ENCODE results near the gene MSI2.
A peak's percentile ranks its signal among the peaks of the same experiment; 100 is the strongest.

MSI2 gene

DNA sequence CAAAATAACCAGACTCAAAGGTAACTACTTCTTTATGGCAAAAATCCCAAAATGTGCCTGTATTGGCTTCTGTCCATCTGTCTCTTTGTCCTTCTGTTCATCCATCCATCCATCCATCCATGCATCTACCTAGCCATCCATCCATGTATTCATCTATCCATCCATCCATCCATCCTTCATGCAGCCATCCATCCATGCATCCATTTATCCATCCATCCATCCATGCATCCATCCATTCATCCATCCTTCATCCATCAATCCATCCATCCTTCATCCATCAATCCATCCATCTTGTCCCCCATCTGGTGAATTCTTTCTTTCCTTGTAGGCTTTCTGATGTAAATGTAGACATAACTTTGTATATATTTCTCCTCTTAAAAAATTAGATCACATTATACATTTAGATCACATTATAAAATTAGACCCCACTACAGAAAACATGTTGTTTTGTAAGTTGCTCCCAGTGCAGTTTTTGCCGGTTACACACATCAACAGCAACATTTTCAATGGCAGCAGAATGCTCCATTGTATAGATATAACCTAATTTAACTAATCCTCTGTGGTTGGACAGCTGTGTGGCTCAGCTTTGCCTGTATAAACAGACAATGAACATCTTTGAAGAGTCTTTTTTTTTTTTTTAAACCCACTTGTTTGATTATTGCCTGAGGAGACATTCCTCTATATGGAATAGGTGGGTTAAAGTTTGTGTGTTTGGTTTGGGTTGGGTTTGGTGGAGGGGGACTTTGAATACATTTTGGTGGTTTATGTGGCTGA lies 72.0 kb downstream of the MSI2 start:
- Mint-ChIP-seq H3K9me3 (no peaks in the 10 kb centered on the region), H3K4me3 (no peak overlapping the region), H3K4me1 (peaks cover 46% of the 10 kb centered on the region), H3K27ac (no peak overlapping the region), H3K27me3 (no peaks in the 10 kb centered on the region)
- ATAC-seq, result no peak
- DNase-seq, result no peak

DNA sequence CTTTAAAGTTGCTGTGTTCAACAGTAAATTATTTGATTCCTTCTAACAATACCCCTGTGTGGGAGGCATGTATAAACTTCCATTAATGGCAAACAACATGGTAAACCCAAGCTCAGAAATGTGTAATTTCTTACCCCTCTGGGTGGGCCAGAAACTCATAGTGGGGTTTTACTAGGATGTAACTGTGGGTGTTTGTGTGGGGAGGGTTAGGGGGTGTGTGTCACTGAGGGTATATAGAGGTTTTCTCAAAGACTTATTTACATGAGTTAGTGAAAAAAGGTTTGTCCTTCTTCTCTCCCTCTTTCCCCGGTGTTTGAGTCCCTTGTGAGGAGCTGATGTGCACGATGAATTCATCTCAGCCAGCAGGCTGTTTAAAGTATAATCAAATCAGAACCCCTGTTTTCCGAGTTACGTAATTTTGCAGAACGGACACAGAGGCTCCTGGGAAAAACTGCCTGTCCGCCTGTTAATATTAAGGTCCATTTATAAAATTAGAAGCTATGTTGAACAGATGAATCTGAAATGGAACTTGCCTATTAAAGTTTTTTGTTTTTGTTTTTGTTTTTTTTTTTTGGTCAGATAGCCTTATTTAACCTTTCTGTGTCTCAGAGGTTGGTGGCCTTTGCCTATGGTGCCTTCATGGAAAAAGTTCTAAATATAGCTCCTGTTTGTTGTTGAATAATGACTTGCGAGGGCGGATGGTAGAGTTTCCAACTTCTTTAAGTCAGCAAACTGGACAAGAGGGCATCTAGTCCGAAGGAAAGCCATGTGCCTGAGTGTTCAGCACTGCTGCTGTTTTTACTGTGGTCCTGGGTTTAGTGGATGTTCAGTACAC lies 73.3 kb downstream of the MSI2 start:
- no peak for DNase-seq
- no peaks in the 10 kb centered on the region for H3K27me3 Mint-ChIP-seq
- H3K9me3 Mint-ChIP-seq, result no peaks in the 10 kb centered on the region
- no peak for ATAC-seq
- H3K27ac Mint-ChIP-seq, result no peak overlapping the region
- H3K4me3 Mint-ChIP-seq, result no peak overlapping the region
- H3K4me1 Mint-ChIP-seq, result peaks cover 46% of the 10 kb centered on the region

DNA sequence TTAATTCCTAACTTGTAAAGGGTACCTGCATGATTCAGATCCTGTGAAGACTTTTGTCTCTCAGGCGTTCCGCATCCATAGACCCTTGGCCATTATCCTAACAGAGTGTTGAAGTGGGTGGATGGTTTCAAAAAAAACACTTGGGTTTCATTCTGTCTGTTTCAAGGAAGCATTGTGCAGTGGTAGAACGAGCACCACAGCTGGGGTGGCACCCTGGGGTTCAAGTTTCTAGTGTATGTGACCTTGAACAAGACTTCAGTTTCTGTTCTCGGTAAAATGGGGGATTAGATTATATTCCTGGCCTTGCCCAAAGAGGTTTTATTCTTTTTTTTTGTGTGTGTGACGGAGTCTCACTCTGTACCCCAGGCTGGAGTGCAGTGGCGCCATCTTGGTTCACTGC lies 74.3 kb downstream of the MSI2 start:
- Mint-ChIP-seq H3K27me3 (no peaks in the 10 kb centered on the region), H3K9me3 (no peaks in the 10 kb centered on the region), H3K4me3 (no peak overlapping the region), H3K4me1 (peaks cover 44% of the 10 kb centered on the region), H3K27ac (no peak overlapping the region)
- no peak for DNase-seq
- no peak for ATAC-seq

DNA sequence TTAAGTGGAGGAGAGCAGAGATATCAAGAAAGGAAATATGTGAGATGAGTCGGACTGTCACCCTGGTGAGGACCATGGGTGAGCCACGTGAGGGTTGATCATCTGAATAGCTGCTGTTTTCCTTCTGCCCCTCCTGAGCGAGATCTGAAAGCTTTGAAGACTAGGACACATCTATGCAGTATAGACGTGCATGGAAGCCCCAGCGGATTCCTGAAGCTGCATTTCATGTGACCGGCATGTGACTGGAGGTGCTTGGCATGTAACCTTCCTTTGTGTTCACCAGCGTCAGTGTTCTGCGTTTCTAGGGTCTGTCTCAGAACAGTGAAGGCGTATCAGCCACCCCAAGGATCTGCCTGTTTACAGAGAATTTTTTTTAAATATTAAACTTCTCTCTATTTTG lies 75.1 kb downstream of the MSI2 start:
- ATAC-seq (no peak), DNase-seq (no peak)
- H3K9me3 Mint-ChIP-seq, result no peaks in the 10 kb centered on the region
- H3K4me3 Mint-ChIP-seq, result no peak overlapping the region
- H3K27me3 Mint-ChIP-seq, result no peaks in the 10 kb centered on the region
- H3K4me1 Mint-ChIP-seq, result peaks cover 42% of the 10 kb centered on the region
- H3K27ac Mint-ChIP-seq, result no peak overlapping the region

DNA sequence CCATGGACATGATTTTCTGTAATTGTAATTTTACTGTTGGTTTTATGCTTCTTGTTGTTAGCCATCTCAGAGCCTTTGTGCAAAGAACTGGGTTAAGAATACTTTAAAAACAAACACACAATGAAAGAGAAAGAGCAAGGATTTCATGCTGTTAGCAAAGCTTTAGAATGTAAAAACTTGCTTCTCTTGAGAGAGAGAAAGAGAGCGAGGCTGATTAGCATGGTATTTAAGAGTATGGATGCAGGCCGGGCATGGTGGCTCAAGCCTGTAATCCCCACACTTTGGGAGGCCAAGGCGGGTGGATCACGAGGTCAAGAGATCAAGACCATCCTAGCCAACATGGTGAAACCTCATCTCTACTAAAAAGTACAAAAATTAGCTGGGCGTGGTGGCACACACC lies 76.2 kb downstream of the MSI2 start:
- peaks cover 41% of the 10 kb centered on the region for H3K4me1 Mint-ChIP-seq
- no peak overlapping the region for H3K27ac Mint-ChIP-seq
- H3K9me3 Mint-ChIP-seq, result no peaks in the 10 kb centered on the region
- H3K4me3 Mint-ChIP-seq, result no peak overlapping the region
- no peaks in the 10 kb centered on the region for H3K27me3 Mint-ChIP-seq
- DNase-seq (no peak), ATAC-seq (no peak)

DNA sequence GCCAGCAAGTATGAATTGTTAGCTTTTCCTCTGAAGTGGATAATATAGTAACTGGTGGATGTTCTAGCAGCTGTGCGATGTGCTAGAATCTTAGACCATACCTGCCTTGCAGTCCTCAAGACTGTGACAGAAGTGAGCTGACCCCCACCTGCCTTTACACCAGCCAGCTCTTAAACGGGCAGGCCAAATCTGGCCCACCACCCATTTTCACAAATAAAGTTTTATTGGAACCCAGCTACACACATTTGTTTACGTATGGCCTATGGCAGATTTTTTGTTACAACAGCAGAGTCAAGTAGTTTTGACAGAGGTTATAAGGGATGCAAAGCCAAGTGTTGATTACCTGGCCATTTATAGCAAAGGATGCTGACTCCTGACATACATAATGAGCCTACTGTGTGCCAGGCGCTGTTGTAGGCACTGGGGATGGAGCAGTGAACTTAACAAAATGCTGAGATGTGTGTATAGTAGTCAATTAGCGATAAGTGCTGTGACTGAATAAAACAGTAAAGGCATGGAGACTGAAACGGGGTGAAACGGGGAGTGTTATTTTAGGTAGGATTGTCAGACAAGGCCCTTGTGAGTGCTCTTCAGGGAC lies 79.0 kb downstream of the MSI2 start:
- Mint-ChIP-seq H3K27me3 (no peaks in the 10 kb centered on the region), H3K9me3 (no peaks in the 10 kb centered on the region), H3K27ac (no peak overlapping the region), H3K4me3 (no peak overlapping the region), H3K4me1 (peaks cover 44% of the 10 kb centered on the region)
- no peak for ATAC-seq
- no peak for DNase-seq

DNA sequence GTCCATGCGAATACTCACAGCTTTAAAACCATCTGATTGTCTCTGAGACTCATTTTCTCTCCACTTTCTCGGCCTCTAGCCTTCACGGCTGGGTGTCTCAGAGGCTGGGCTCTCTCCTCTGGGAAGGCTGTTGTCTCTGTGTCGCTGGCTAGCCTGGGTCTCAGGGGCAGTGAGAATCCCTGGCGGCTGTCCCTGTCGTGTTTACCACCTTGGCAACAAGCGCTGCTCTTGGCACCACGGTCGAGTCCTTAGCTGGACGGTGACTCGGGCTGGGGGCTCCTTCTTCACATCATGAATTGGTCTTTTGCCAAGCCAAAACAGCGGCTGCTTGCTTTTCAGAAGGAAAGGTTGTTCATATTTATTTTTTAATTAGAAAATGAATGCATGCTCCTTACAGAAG lies 81.1 kb downstream of the MSI2 start:
- Mint-ChIP-seq H3K4me1 (peaks cover 57% of the 10 kb centered on the region), H3K9me3 (no peaks in the 10 kb centered on the region), H3K4me3 (no peak overlapping the region), H3K27me3 (no peaks in the 10 kb centered on the region), H3K27ac (no peak overlapping the region)
- ATAC-seq (no peak), DNase-seq (no peak)

DNA sequence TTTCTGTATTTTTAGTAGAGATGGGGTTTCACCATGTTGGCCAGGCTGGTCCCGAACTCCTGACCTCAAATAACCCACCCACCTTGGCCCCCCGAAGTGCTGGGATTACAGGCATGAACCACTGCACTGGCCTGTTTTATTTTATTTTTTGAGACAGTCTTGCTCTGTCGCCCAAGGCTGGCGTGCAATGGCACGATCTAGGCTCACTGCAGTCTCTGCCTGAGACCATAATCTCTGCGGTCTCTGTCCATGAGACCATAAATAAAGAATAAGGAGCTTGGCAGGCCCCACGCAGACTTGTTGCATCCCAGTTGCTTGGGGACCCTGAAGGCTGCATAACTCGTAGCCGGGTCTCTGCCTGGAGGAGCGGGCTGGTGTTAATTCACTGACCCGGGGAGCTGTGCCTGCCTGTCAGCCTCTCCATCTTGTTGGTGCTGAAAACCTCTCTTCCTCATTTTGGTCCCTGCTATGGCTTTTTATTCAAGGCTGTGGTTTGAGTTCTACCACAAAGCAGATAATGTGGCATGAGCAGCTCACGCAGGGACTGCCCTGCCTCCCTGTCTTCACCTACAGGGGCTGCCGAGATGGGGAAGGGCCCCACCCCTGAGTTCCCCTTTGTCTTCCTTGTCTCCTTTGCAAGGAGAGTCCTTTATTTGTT lies 82.1 kb downstream of the MSI2 start:
- H3K4me3 Mint-ChIP-seq, result peak overlapping the region; percentile 30 to 57
- peak overlapping the region; percentile 17 to 81 for H3K27ac Mint-ChIP-seq
- H3K9me3 Mint-ChIP-seq, result no peaks in the 10 kb centered on the region
- ATAC-seq, result peak; percentile 88
- H3K27me3 Mint-ChIP-seq, result no peaks in the 10 kb centered on the region
- peaks cover 57% of the 10 kb centered on the region for H3K4me1 Mint-ChIP-seq
- DNase-seq, result peak; percentile 15 to 32

DNA sequence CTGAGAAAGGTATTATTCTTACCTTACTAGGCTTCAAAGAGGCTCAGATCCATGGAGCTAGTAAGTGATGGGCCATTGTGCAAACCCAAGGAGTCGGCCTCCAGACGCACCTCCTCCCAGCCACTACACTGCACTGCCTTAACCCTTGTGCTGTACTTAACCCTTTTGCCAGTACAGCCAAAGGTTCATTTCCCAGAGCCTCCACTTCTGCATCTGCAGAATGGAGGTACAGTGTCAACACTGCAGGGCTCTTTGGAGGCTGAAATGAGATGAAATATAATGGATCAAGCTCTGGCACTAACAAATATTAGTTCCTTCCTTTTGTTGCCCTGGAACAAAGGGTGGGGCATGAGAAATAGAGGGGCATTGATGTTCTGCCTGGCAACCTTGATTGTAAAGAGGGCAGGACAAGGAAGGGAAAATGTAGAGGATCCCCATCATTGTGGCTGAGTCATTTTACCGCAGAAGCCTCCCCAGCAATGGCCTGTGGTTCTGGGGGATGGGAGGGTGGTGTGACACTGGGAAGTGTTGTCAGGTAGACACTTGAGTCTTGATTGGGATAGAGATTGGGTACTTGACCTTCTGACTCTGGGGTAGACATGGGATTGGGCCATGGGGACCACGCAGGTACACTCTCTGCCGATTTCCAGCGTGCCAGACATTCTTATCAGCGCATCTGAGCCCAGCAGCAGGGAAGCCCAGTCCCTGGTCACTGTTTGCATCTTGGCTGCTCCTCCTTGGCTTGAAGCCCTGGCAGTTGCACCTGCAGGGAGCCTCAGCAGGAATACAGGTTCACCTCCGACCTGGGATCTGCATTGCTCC lies 84.0 kb downstream of the MSI2 start:
- Mint-ChIP-seq H3K4me1 (peaks cover 57% of the 10 kb centered on the region), H3K27ac (no peak overlapping the region), H3K4me3 (no peak overlapping the region), H3K27me3 (no peaks in the 10 kb centered on the region), H3K9me3 (no peaks in the 10 kb centered on the region)
- no peak for DNase-seq
- ATAC-seq, result no peak

DNA sequence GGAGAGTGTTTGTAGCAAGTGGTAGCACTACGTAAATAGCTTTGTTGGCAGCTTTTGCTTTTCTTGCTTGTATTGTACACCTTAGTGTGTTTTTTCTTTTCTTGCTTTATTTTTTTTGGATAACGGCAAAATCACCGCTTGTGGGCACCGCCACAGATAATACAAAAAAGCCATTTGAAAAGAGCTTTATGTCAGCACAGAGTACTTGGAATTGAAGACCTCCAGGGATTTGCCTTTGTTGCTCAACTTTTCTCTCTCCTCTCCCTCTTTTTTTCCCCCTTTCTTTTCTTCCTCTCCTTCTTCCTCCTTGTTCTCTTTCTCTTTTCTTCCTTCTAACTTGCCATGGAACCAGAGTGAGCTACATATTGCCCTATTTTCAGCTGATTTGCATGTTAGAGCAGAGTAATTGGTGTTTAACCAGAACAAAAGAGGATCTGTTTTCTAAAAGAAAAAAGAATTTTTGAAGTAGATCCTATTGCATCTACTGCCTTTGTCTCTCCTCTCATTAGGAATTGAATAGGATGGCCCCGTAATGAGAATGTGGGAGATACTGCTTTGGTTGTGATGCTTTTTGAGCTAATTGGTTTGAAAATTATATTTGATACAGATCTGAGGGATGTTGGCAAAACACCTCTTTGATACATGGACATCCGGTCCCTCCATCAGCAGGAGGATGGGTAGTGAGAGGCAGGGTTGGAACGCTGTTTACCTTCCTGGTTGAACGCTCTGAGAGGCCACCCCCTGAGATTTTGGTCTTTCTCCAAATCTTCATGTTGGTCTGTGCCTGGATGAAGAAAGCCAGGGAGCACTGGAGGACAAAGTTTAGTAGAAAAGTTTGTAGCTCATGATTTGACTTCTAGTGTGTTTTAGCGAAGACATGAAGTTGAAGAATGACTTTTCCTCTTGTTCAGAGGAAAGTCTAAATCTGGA lies 85.6 kb downstream of the MSI2 start:
- no peak overlapping the region for H3K4me3 Mint-ChIP-seq
- no peak for ATAC-seq
- H3K9me3 Mint-ChIP-seq, result no peaks in the 10 kb centered on the region
- H3K27ac Mint-ChIP-seq, result peak overlapping the region in 1 of 2 donors; percentile 39
- DNase-seq, result no peak
- no peaks in the 10 kb centered on the region for H3K27me3 Mint-ChIP-seq
- peaks cover 46% of the 10 kb centered on the region for H3K4me1 Mint-ChIP-seq

DNA sequence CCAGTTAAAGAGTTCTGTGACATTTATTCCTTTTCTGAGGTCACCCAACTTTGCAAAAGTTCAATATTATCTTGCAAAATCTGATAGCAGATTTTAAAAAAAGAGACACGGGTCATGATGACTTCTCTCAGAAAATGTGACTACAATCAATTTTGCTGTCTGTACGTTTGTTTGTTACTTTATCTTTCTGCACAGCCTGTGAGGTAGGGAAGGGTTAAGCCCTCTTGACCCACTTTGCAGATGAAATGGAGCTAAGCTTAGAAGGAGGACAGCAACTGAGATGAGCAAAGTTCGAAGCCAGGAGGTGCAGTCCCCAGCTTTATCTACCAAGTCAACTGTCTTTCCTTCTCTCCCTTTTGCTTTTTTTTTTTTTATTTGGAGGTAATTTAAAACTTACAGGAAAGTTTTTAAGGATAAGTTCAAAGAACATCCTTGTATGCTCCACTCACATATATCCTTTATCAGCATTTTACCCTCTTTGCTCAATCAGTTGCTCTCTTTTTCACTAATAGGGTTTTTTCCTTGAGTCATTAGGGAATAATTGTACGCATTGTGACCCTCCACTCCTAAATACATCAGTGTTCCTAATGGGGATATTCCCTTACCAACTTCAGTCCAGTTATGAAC lies 86.8 kb downstream of the MSI2 start:
- Mint-ChIP-seq H3K27me3 (no peaks in the 10 kb centered on the region), H3K9me3 (no peaks in the 10 kb centered on the region), H3K4me3 (no peak overlapping the region), H3K4me1 (peaks cover 42% of the 10 kb centered on the region), H3K27ac (no peak overlapping the region)
- DNase-seq, result no peak
- no peak for ATAC-seq

DNA sequence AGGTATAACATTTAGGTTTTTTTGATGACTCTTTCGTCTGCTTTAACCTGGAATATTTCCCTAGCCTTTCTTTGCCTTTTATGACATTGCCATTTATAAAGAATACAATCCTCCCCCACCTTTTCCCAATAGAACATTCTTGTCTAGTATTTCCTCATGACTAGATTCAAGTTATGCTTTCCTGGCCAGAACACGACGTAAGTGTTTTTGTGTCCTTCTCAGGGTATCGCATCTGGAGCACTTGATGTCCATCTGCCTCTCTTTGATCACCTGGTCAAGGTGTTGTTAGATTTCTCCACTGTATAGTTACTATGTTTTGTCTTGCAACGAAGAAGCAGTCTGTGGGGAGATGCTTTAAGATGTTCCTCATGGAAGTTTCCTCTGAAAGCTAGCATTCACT lies 87.4 kb downstream of the MSI2 start:
- Mint-ChIP-seq H3K4me1 (peaks cover 37% of the 10 kb centered on the region), H3K27ac (peak overlapping the region in 1 of 2 donors; percentile 73), H3K9me3 (no peaks in the 10 kb centered on the region), H3K4me3 (no peak overlapping the region), H3K27me3 (no peaks in the 10 kb centered on the region)
- DNase-seq (no peak), ATAC-seq (no peak)

DNA sequence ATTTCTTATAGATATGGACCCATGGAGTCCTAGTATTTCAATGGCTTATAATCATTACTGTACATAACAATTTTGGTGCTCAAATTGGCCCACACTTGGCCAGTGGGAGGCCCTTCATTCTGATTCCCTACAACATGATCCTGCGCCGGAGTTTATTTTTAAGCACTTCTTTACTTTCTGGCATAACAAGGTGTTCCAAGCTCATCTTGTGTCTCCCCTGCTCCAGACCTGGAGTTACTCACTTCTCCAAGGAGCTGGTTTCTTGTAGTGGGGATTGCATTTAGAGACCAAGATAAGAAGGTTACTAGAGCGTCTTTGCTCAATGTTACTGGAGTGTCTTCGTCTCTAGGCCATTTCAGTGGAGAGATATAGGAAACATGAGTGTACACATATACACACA lies 87.9 kb downstream of the MSI2 start:
- Mint-ChIP-seq H3K27ac (peak overlapping the region; percentile 21 to 73), H3K4me1 (peaks cover 32% of the 10 kb centered on the region), H3K4me3 (no peak overlapping the region), H3K27me3 (no peaks in the 10 kb centered on the region), H3K9me3 (no peaks in the 10 kb centered on the region)
- DNase-seq (no peak), ATAC-seq (no peak)
